SH-SY5Y (cell line): ENCODE results near the gene MTCL1.

Source experiments
- GATA2 ChIP-seq: IDR thresholded peaks from 2 replicates; pipeline ENCODE4 v1.6.1; 2011; ENCODE audit warnings: mild to moderate bottlenecking, low read depth, low read length
- GATA3 ChIP-seq: IDR thresholded peaks from 2 replicates; pipeline ENCODE4 v1.6.1; 2011; ENCODE audit warnings: low read depth, mild to moderate bottlenecking, low read length, moderate library complexity

DNA sequence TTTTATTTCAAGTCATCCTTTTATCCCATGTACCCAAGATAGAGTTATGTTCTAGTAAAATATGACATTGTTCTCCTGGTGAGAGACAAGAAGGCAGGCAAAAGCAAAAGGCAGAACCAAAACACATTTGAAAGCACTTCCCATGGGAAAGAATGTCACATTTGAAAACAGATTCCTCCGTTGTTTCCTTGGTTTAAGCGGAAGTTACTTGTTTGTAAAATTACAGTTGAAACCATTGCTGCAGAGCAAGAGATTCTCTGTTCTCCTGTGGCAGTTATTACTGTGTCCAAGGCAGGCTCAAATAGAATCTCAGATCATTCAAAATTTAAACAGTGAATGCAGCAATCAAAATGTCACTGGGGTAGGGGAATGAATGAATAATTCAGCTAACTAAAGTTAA, 149.6 kb downstream of the MTCL1 start:
- TF ChIP-seq GATA2 (no peak), GATA3 (no peak)
